ENCODE data around the gene PCYT1A. TPM values are rescaled to one million over a fixed set of nuclear protein-coding genes. Genes with fewer than 3 reads are reported as not detected.

PCYT1A gene
- total RNA-seq, 1 experiment from 2014 or later = 91.2 TPM

- no TSS peak for BruUV-seq (replicated peaks)
- H3K4me2 ChIP-seq = no peak overlapping the region
- no peak overlapping the region for H2AFZ ChIP-seq
- peaks cover 25% of the 10 kb centered on the region for H3F3A ChIP-seq (ENCODE audit: insufficient read depth, low read depth)
- no peaks in the 10 kb centered on the region for H4K20me1 ChIP-seq (ENCODE audit: insufficient read depth)
- intact Hi-C loops (cut with micrococcal nuclease; ENCODE audit: unreplicated experiment) = no loop called here
- peaks cover 17% of the 10 kb centered on the region; the same call in 1 of the 2 replicates for H3K36me3 ChIP-seq (ENCODE audit: low read depth)
- ChIA-PET CTCF (no interaction called here), POLR2A (ENCODE audit: unreplicated experiment) (no interaction called here)
- no peaks in the 10 kb centered on the region for H3K27me3 ChIP-seq (ENCODE audit: insufficient read depth, low read depth)
- no peak overlapping the region for H3K4me3 ChIP-seq
- DNase-seq = no peak
- TF ChIP-seq EZH2 (IDR thresholded peaks at IDR 0.05; ENCODE audit: low read depth) = no peak
- no peak for TF ChIP-seq CTCF (conservative IDR thresholded peaks at IDR 0.05)
- no peaks in the 10 kb centered on the region for H3K9me3 ChIP-seq (ENCODE audit: insufficient read depth, low read depth)
- H3K4me1 ChIP-seq (replicated peaks; ENCODE audit: insufficient read depth) = peaks cover 26% of the 10 kb centered on the region
- H3K79me2 ChIP-seq (ENCODE audit: low read depth) = peaks cover 61% of the 10 kb centered on the region
- H3K27ac ChIP-seq = no peak overlapping the region
- no peaks in the 10 kb centered on the region for H3K9me2 ChIP-seq (ENCODE audit: insufficient read depth)
These were observed 13.9 kb downstream of the PCYT1A start for GRCh38 chr3:196273655-196274054.

GRCh38 chr3:196272826-196273225 lies 14.7 kb downstream of the PCYT1A start:
- Histone ChIP-seq H3K9me2 (ENCODE audit: insufficient read depth) (no peaks in the 10 kb centered on the region), H2AFZ (no peak overlapping the region), H3K27me3 (ENCODE audit: insufficient read depth, low read depth) (no peaks in the 10 kb centered on the region), H3K4me2 (no peak overlapping the region), H3K4me1 (replicated peaks; ENCODE audit: insufficient read depth) (peaks cover 28% of the 10 kb centered on the region), H3K4me3 (no peak overlapping the region), H3K27ac (no peak overlapping the region), H3K36me3 (ENCODE audit: low read depth) (peaks cover 10% of the 10 kb centered on the region; the same call in 1 of the 2 replicates), H3K9me3 (ENCODE audit: insufficient read depth, low read depth) (no peaks in the 10 kb centered on the region), H3F3A (ENCODE audit: insufficient read depth, low read depth) (peaks cover 29% of the 10 kb centered on the region), H4K20me1 (ENCODE audit: insufficient read depth) (no peaks in the 10 kb centered on the region), H3K79me2 (ENCODE audit: low read depth) (peaks cover 52% of the 10 kb centered on the region)
- intact Hi-C loops (cut with micrococcal nuclease; ENCODE audit: unreplicated experiment) = no loop called here
- CTCF ChIA-PET = interaction anchor here (0.7 kb wide), 1 partner anchor 26 kb away, joined by 12 read pairs; no protein-coding TSS in a partner anchor
- POLR2A ChIA-PET (ENCODE audit: unreplicated experiment) = no interaction called here
- DNase-seq = no peak
- TF ChIP-seq EZH2 (IDR thresholded peaks at IDR 0.05; ENCODE audit: low read depth) (no peak), CTCF (conservative IDR thresholded peaks at IDR 0.05) (no peak)
- no TSS peak for BruUV-seq (replicated peaks)

GRCh38 chr3:196270499-196270898 lies 17.0 kb downstream of the PCYT1A start:
- ChIA-PET POLR2A (ENCODE audit: unreplicated experiment) (no interaction called here), CTCF (no interaction called here)
- Histone ChIP-seq H2AFZ (no peak overlapping the region), H3K9me3 (ENCODE audit: insufficient read depth, low read depth) (no peaks in the 10 kb centered on the region), H3K4me2 (no peak overlapping the region), H3F3A (ENCODE audit: insufficient read depth, low read depth) (peaks cover 32% of the 10 kb centered on the region), H3K27me3 (ENCODE audit: insufficient read depth, low read depth) (no peaks in the 10 kb centered on the region), H3K4me3 (no peak overlapping the region), H4K20me1 (ENCODE audit: insufficient read depth) (no peaks in the 10 kb centered on the region), H3K79me2 (ENCODE audit: low read depth) (peaks cover 32% of the 10 kb centered on the region), H3K36me3 (ENCODE audit: low read depth) (peaks cover 23% of the 10 kb centered on the region; the same call in 1 of the 2 replicates), H3K4me1 (replicated peaks; ENCODE audit: insufficient read depth) (peaks cover 31% of the 10 kb centered on the region), H3K27ac (no peak overlapping the region), H3K9me2 (ENCODE audit: insufficient read depth) (no peaks in the 10 kb centered on the region)
- no peak for TF ChIP-seq EZH2 (IDR thresholded peaks at IDR 0.05; ENCODE audit: low read depth)
- no peak for TF ChIP-seq CTCF (conservative IDR thresholded peaks at IDR 0.05)
- intact Hi-C loops (cut with micrococcal nuclease; ENCODE audit: unreplicated experiment) = no loop called here
- no TSS peak for BruUV-seq (replicated peaks)
- no peak for DNase-seq
